Occipital lobe (tissue), 2 donors: Measurements from ENCODE around the gene DHCR24. TPM values are rescaled to one million over a fixed set of nuclear protein-coding genes. Genes with fewer than 3 reads are reported as not detected.
"Not testable (repeated sequence)": the region's sequence is repeated elsewhere in the genome, so short reads cannot be mapped to it uniquely, and the experiment has no call there.

Experiments
- DNase-seq: peaks from one replicate; lab custom pipeline; 2025; lab: John Stamatoyannopoulos, UW
- total RNA-seq: library from RNA; depleted of rRNA; stranded (reverse); fragments of >200 nt; gene quantifications from one replicate; pipeline ENCODE4 v1.2.3, GENCODE V29; 2014

The DHCR24 gene, protein sequence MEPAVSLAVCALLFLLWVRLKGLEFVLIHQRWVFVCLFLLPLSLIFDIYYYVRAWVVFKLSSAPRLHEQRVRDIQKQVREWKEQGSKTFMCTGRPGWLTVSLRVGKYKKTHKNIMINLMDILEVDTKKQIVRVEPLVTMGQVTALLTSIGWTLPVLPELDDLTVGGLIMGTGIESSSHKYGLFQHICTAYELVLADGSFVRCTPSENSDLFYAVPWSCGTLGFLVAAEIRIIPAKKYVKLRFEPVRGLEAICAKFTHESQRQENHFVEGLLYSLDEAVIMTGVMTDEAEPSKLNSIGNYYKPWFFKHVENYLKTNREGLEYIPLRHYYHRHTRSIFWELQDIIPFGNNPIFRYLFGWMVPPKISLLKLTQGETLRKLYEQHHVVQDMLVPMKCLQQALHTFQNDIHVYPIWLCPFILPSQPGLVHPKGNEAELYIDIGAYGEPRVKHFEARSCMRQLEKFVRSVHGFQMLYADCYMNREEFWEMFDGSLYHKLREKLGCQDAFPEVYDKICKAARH
- total RNA-seq, result 40.7 TPM

GRCh38 chr1:54886724-54887664 is at the start of gene DHCR24:
Gene DHCR24, minus strand, starts transcription at chr1:54887195. Its CDS starts 76 bp downstream, at chr1:54887119.
- peak; percentile 87 for DNase-seq

DNA sequence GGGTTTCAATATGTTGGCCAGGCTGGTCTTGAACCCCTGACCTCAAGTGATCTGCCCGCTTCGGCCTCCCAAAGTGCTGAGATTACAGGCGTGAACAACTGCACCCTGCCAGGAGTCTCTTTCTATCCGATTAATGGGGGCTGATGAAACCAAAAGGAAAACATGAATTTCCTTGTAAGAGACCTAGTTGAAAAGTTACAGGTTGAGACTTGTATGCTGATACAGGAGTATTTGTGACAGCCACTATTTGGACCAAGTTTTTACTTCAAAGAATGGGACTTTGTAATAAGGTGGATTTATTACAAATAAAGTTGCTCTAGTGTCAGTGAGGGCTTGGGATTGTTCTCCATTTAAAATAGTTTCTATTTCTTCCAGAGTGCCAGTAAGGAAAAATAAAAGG is 49.8 kb upstream of the DHCR24 start:
- no peak for DNase-seq

DNA sequence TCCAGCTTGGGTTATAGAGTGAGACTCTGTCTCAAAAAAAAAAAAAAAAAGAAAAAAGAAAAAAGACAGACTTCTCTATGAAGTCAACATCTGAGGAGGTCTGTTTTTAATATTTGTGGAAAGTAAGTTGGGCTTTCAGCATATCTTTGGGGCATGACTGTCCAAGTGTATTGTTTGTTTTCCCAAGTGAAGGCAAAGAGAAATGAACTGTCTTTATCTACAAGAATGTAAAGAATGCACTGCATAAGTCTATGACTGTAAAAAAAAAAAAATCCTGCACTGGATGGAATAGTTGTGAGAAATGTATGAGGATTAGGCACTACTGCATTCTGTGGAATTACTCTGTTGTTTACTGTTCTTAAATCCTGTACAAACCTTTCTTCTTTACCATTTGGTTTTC is 47.9 kb upstream of the DHCR24 start:
- DNase-seq, result no peak

DNA sequence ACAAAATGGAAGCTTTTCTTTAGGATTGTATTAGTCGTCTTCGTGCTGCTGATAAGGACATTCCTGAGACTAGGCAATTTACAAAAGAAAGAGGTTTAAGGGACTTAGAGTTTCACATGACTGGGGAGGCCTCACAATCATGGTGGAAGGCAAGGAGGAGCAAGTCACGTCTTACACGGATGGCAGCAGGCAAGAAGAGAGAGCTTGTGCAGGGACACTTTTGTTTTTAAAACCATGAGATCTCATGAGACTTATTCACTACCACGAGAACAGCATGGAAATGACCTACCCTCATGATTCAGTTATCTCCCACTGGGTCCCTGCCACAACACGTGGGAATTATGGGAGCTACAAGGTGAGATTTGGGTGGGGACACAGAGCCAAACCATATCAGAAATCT is 47.1 kb upstream of the DHCR24 start:
- not testable (repeated sequence) for DNase-seq

DNA sequence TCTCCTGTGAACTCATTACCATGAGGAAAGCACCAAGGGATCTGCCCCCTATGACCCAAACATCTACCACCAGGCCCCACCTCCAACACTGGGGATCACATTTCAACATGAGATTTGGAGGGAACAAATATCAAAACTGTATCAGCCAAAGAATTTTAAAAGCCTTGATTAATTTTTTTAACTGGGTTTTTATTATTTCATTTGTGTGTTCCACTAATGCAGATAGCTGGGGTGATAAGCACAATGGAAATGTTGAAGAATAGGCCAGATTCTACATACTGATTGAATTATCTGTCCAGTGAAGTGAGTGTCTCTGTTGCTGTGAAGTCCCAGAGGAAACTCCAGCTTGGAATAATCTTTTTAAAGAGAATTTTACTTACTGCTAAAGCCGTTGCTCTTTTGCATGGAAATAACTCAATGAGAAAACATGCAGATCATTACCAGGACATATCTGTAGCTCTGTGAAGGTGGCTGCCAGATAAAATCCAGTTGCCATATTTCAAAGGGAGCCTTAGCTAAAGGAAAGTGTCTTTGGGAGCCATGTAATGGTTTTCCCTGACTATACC is 44.4 kb upstream of the DHCR24 start:
- DNase-seq, result no peak

DNA sequence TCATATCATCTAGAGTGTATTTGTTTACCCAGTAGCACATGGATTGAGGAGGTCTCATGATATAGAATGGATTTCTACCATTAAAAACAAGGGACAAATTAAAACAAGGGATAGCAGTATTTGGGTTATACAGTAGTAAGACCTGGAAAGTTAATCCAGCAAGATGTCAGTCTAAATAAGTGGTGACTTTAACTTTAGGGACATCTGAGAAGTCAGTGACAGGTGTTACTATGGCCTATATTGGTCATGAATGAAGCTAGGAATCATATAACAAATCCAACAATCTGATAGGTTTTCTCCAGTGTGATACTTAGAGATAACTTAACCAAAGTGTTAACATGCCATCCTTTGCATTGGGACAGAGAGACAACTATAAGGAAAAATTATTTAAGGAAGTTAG is 42.7 kb upstream of the DHCR24 start:
- DNase-seq, result no peak

DNA sequence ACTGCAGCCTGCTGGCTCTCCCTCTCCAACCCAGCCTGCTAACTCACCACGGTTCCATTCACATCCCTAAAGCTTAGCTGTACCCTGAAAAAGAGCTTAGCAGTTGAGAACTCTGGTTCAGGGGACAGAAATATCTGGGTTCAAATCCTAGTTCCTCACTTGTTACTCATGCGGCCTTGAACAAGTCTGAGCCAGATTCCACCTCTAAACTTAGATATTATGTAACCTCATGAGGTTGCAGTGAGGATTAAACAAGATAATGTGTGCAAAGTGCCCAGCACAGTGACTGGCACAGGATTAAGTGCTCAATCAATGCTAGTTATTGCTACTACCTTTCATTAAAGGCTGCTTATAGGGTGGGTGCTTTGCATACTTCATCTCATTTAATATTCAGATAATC is 41.3 kb upstream of the DHCR24 start:
- DNase-seq, result no peak

- no peak for DNase-seq
Measured at GRCh38 chr1:54927472-54928240, 40.7 kb upstream of the DHCR24 start.

GRCh38 chr1:54926970-54927369 is 40.0 kb upstream of the DHCR24 start:
- no peak for DNase-seq

- no peak for DNase-seq
Measured at GRCh38 chr1:54922921-54923421, 36.0 kb upstream of the DHCR24 start.

GRCh38 chr1:54922040-54922761 is 35.2 kb upstream of the DHCR24 start:
- DNase-seq, result no peak

GRCh38 chr1:54919367-54920359 is 32.7 kb upstream of the DHCR24 start:
- DNase-seq, result no peak

GRCh38 chr1:54911076-54911475 is 24.1 kb upstream of the DHCR24 start:
- DNase-seq, result peak; percentile 65

- no peak for DNase-seq
Measured at GRCh38 chr1:54906586-54906985, 19.6 kb upstream of the DHCR24 start.

DNA sequence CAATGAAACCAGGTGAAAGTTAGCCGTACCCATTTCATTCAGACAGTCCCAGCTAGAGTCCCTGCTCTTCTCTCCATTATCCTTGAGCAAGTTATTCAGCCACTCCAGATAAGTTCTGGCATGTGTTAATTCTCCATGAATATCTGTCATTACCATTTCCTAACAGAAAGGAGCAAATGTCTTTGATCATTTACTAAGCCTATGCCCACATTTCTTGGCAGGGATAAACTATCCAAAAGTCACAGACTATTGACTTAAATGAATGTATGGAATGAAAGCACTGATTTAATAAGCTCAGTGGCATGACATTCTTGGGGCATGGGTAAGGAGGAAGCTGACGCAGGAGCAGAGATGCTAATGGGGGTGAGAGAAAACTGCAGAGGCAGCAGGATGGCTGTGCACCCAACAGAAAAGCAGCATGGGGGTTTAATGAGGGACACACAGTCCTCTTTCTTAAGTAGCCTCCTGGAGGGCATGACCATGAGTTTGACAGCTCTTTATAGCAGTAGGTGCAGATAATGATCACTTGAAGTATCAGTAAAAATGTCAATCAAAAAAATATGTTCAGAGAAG is 17.6 kb upstream of the DHCR24 start:
- no peak for DNase-seq

DNA sequence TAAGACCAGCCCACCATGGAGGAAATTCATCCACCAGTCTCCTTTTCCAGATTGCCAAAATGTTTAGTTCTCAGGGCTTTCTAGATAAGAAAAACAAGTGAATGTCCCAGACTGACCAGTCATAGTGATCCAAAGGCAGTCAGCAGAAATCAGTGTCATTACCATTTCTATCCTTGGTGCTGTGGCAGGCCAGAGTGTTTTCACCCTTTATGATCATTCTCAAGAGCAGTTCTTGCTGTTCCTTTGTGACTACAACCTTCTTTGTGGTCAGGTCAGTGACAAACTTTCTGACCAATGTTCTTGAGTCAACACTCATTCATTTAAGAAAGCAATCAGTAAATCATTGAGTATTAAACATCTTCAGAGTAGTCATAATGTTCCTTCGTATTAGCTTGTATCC is 7.3 kb upstream of the DHCR24 start:
- DNase-seq, result no peak

GRCh38 chr1:54892586-54892985 is 5.6 kb upstream of the DHCR24 start:
- no peak for DNase-seq

GRCh38 chr1:54889132-54889725 is 2.2 kb upstream of the DHCR24 start:
- no peak for DNase-seq
